Glomerular visceral epithelial cell (primary cell): ENCODE data around the gene ZNF680.
"Not testable (repeated sequence)": the region's sequence is repeated elsewhere in the genome, so short reads cannot be mapped to it uniquely, and the experiment has no call there.

ENCODE experiments used
- DNase-seq: peaks from one replicate; pipeline ENCODE4 v3.0.0-alpha.2; 2016; ENCODE audit errors: extremely low spot score

ZNF680 gene

GRCh38 chr7:64555046-64555445 lies 7.8 kb downstream of the ZNF680 start:
- DNase-seq, result no peak

DNA sequence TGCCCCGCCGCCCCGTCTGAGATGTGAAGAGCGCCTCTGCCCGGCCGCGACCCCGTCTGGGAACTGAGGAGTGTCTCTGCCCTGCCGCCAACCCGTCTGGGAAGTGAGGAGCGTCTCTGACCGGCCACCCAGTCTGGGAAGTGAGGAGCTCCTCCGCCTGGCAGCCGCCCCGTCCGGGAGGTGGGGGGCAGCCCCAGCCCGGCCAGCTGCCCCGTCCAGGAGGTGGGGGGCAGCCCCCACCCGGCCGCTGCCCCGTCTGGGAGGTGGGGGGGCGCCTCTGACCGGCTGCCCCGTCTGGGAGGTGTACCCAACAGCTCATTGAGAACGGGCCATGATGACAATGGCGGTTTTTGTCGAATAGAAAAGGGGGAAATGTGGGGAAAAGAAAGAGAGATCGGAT lies 8.7 kb downstream of the ZNF680 start:
- not testable (repeated sequence) for DNase-seq

DNA sequence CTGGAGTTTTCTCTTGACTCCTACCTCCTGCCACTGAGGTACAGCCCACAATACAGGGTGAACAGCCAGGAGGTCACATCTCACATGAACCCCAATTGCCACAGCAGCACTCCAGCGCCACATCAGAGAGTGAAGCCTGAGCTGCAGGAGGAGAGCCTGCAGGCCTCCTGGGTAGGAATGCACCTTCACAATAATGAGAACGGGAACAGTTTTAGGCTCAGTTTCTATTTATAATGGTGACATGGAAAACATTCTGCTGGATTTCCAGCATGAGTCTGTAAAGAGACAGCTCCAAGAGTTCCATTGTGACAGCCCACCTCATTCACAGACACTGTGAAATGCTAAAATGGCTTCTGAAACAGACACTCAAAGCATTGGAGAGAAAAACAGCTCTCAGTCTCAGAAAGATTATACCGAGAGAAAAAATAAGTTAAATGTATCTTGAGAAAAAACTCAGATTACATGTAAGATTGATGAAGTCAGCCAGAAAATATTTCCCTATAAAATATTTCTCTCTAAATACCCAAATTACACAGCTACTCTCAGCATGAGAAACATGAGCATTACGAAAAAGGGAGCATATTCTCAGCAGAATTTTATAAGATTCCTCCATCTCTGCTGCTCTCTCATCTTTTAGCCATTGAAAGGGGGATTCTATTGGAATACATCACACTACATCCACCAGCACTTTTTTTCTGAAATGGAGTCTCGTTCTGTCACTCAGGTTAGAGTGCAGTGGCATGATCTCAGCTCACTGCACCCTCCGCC lies 11.3 kb downstream of the ZNF680 start:
- no peak for DNase-seq

DNA sequence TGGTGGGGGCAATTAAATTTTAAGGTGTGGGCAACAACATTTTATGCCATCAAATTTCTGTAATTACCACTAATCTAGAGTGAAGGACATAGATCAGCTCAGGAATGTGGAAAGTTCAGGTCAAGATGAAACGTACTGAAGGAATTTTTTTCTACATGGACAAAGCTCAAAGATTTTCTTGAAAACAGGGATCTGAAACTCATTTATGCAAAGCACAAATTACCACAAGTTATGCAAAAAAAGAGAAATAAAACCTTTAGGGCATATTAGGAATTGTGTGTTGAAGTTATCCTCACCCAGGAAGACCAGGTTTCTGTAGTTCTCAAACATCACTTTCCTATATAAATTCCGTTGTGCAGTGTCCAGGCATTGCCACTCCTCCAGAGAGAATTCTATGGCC lies 18.9 kb downstream of the ZNF680 start:
- DNase-seq, result no peak

GRCh38 chr7:64541438-64542359 lies 21.2 kb downstream of the ZNF680 start:
- DNase-seq, result peak; percentile 79

GRCh38 chr7:64533756-64534155 lies 29.1 kb downstream of the ZNF680 start:
- DNase-seq, result no peak

- DNase-seq, result no peak
Measured at GRCh38 chr7:64528770-64529169, 34.1 kb downstream of the ZNF680 start.

DNA sequence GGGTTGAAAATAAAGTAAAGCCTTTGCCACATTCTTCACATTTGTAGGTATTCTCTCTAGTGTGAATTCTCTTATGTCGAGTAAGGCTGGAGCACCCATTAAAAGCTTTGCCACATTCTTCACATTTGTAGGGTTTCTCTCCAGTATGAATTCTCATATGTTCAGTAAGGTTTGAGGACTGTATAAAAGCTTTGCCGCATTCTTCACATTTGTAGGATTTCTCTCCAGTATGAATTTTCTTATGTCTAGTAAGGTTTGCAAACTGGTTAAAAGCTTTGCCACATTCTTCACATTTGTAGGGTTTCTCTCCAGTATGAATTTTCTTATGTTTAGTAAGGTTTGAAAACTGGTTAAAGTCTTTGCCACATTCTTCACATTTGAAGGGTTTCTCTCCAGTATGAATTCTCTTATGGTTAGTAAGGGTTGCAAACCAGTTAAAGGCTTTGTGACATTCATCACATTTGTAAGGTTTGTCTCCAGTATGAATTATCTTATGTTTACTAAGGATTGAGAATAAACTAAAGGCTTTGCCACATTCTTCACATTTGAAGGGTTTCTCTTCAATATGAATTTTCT lies 41.4 kb downstream of the ZNF680 start:
- DNase-seq, result no peak

DNA sequence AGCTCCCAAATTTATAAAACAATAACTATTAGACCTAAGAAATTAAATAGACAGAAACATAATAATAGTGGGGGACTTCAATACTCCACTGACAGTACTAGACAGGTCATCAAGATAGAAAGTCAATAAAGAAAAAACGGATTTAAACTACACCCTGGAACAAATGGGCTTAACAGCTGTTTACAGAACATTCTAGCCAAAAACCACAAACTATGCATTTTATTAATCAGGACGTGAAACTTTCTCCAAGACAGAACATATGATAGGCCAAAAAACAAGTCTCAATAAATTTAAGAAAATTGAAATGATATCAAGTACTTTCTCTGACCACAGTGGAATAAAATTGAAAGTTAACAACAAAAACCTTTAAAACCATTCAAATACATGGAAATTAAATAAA lies 46.4 kb downstream of the ZNF680 start:
- no peak for DNase-seq

- no peak for DNase-seq
Measured at GRCh38 chr7:64515781-64516180, 47.1 kb downstream of the ZNF680 start.

DNA sequence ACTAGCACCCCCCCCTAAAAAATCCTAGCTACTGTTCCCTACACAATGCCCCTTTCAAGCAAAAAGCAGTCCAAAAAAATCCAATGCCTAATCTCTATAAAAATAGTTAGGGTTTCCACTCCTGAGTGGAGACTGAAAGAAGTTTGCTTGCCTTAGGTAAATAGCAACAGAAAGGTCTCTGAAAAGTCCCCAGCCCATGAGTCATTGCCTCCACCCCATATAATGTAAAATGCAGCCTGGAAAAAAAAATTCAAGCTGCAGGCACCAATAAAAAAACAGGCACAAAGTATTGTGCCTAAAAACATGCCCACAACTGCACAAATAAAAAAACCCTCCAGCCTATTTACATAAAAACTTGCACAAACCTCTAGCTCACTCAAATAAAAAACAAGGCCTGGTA lies 47.5 kb downstream of the ZNF680 start:
- no peak for DNase-seq

GRCh38 chr7:64509583-64509982 lies 53.3 kb downstream of the ZNF680 start:
- no peak for DNase-seq

DNA sequence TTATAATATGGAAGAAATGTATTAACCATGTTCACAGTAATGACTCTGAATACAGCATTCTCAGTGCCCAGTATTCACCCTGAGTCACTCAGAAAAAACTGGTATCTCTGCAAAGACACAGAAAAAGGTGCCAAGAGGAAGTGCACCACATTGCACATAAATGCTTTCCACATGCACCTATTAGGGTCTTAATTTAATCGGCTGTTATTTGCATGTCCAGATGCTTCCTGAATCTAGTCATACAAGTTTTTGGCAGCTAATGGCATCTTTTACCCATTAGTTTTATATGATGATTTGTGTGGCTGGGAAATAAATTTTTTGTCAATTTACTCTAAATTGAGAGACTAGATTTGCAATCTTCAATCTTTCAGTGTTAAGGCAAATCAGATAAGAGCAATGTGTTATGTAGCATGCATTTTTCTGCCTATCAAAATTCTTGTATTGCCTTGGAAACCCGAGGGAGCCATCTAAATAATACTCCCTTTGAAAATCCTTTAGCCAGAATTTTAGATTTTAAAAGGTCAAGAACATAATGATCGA lies 58.2 kb downstream of the ZNF680 start:
- DNase-seq, result no peak

DNA sequence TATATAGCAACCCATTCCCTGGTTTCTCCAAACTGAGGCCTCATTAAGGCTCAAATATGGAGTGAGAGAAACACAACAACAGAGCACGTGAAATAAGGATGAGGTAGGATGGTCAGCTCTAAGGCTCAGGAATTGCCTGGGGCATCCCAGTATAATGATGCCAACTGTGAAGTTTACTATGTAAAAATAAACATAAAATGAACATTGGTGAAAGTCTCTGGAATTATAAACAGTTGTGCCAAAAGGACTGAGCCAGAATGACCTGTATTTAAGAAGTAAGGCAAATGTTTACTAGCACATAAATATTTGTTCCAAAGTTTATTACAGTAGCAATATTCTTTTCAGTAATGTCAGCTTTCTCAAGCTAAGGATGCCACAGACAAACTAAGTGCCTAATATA lies 64.6 kb downstream of the ZNF680 start:
- DNase-seq, result no peak

GRCh38 chr7:64494912-64495461 lies 67.9 kb downstream of the ZNF680 start:
- peak; percentile 1 for DNase-seq

GRCh38 chr7:64485623-64486022 lies 77.2 kb downstream of the ZNF680 start:
- DNase-seq, result no peak
